ENCODE measurements around the gene GRIFIN. TPM values are rescaled to one million over a fixed set of nuclear protein-coding genes. Genes with fewer than 3 reads are reported as not detected.

GRIFIN gene
- total RNA-seq, 1 donor from 2014 or later = not detected

GRCh38 chr7:2476776-2477446 is 713 bp upstream of the GRIFIN start:
- H3K4me1 Mint-ChIP-seq (ENCODE audit: unreplicated experiment) = peaks cover 24% of the 10 kb centered on the region
- no peaks in the 10 kb centered on the region for H3K27me3 Mint-ChIP-seq (ENCODE audit: unreplicated experiment)
- no peaks in the 10 kb centered on the region for H3K9me3 Mint-ChIP-seq (ENCODE audit: unreplicated experiment)
- no peaks in the 10 kb centered on the region for H3K36me3 Mint-ChIP-seq (ENCODE audit: unreplicated experiment)
- no peak for DNase-seq (ENCODE audit: extremely low spot score, unreplicated experiment)
- no peak overlapping the region for H3K27ac Mint-ChIP-seq (ENCODE audit: unreplicated experiment)
- TF ChIP-seq CTCF (IDR thresholded peaks at IDR 0.05) = no peak
- no peak overlapping the region for H3K4me3 Mint-ChIP-seq (ENCODE audit: unreplicated experiment)

- DNase-seq (ENCODE audit: extremely low spot score, unreplicated experiment) = no peak
- no peak overlapping the region for H3K4me3 Mint-ChIP-seq (ENCODE audit: unreplicated experiment)
- peaks cover under 1% of the 10 kb centered on the region for H3K27me3 Mint-ChIP-seq (ENCODE audit: unreplicated experiment)
- TF ChIP-seq CTCF (IDR thresholded peaks at IDR 0.05) = no peak
- no peaks in the 10 kb centered on the region for H3K9me3 Mint-ChIP-seq (ENCODE audit: unreplicated experiment)
- H3K36me3 Mint-ChIP-seq (ENCODE audit: unreplicated experiment) = no peaks in the 10 kb centered on the region
- H3K4me1 Mint-ChIP-seq (ENCODE audit: unreplicated experiment) = peaks cover 28% of the 10 kb centered on the region
- H3K27ac Mint-ChIP-seq (ENCODE audit: unreplicated experiment) = no peak overlapping the region
Observed at GRCh38 chr7:2475678-2476015, 551 bp downstream of the GRIFIN start.

DNA sequence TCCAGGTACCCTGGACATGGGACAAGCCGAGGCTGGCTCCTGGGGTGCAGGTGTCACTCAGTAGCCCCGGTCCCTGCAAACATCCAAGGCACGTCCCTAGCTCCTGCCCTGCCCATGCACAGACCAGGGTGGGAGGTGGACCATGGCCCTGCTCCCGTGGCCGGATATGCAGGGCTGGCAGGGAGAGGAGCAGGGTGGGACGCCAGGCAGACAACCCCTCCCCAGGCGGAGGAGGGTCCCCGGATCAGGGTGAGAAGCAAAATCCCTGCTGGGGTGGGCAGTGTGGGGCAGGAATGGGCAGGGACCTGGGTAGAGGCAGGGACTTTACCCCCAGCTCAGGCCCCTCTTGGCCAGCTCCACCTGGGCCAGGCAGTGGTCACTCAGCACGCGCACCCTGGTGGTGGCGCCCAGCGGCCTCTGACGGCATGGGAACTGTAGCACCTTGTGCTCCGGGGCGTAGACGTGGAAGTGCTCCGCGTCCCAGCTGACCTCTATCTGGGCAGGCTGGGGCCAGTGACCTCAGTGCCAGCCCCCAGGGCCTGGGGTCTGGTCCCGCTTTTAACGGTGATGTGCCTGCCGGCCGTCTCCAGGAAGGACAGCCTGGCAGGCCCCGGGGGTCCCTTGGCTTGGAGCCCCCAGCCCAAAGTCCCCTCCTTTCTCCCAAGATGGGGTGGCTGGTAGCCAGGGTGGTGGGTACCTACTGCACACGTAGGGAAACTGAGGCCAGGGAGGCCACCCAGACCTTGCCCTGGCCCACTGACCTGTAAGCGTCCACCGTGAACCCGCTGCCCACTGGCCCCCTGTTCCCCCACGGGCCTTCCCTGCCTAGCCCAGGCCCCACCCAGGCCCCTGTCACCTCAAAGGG is 1.2 kb downstream of the GRIFIN start:
- no peaks in the 10 kb centered on the region for H3K36me3 Mint-ChIP-seq (ENCODE audit: unreplicated experiment)
- no peak for TF ChIP-seq CTCF (IDR thresholded peaks at IDR 0.05)
- no peak overlapping the region for H3K27ac Mint-ChIP-seq (ENCODE audit: unreplicated experiment)
- DNase-seq (ENCODE audit: extremely low spot score, unreplicated experiment) = no peak
- no peaks in the 10 kb centered on the region for H3K9me3 Mint-ChIP-seq (ENCODE audit: unreplicated experiment)
- peaks cover 5% of the 10 kb centered on the region for H3K27me3 Mint-ChIP-seq (ENCODE audit: unreplicated experiment)
- H3K4me3 Mint-ChIP-seq (ENCODE audit: unreplicated experiment) = no peak overlapping the region
- peaks cover 29% of the 10 kb centered on the region for H3K4me1 Mint-ChIP-seq (ENCODE audit: unreplicated experiment)

DNA sequence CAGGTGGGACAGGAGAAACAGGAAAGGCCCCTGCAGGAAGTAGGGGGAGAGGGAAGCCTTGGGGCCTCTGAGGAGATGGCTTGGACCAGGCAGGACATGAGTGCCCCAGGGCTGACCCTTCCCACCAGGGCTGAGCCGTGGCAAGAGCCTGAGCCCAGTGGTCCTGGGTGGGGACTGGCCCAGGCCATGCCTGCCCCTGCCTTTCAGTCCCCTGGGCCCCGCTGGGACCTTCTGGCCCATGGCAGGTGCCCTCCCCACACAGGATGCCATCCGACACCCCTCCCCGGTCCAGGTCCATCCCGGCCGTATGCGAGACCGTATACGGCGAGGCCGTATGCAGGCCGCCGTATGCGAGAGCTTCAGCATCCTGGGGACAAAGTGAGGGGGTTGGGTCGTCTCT is 2.0 kb downstream of the GRIFIN start:
- Mint-ChIP-seq H3K36me3 (ENCODE audit: unreplicated experiment) (no peaks in the 10 kb centered on the region), H3K4me1 (ENCODE audit: unreplicated experiment) (peaks cover 24% of the 10 kb centered on the region), H3K27me3 (ENCODE audit: unreplicated experiment) (peaks cover 8% of the 10 kb centered on the region), H3K27ac (ENCODE audit: unreplicated experiment) (no peak overlapping the region), H3K9me3 (ENCODE audit: unreplicated experiment) (no peaks in the 10 kb centered on the region), H3K4me3 (ENCODE audit: unreplicated experiment) (no peak overlapping the region)
- DNase-seq (ENCODE audit: extremely low spot score, unreplicated experiment) = no peak
- TF ChIP-seq CTCF (IDR thresholded peaks at IDR 0.05) = no peak

DNA sequence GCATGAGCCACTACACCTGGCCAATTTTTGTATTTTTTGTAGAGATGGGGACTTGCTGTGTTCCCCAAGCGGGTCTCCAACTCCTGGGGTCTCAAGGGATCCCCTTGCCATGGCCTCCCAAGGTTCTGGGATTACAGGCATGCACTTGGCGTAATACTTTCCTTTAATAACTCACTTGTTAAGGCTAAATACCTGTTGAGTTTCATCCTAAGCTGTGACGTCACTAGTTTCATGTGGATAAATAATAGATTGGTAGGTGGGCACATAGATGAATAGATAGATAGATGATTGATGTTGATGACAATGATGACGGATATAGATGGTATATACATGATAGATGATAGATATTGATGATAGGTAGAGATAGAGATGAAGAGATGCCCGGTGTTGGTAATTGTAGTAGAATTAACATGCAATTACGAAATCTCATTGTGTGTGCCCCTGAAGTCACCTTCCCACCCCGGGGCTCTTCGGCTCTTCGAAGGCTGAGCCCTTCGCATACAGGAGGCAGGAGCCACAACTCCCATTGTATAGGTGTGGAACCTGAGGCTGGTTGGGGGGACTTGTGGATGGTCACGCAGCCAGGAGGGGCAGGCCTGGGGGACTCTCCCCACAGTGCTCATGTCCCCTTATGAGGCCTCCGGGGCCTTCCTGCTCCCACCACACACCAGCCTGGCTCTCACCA is 2.6 kb downstream of the GRIFIN start:
- H3K27me3 Mint-ChIP-seq (ENCODE audit: unreplicated experiment) = peaks cover 10% of the 10 kb centered on the region
- no peaks in the 10 kb centered on the region for H3K36me3 Mint-ChIP-seq (ENCODE audit: unreplicated experiment)
- H3K4me3 Mint-ChIP-seq (ENCODE audit: unreplicated experiment) = no peak overlapping the region
- DNase-seq (ENCODE audit: extremely low spot score, unreplicated experiment) = no peak
- no peak overlapping the region for H3K27ac Mint-ChIP-seq (ENCODE audit: unreplicated experiment)
- no peaks in the 10 kb centered on the region for H3K9me3 Mint-ChIP-seq (ENCODE audit: unreplicated experiment)
- H3K4me1 Mint-ChIP-seq (ENCODE audit: unreplicated experiment) = peaks cover 20% of the 10 kb centered on the region
- no peak for TF ChIP-seq CTCF (IDR thresholded peaks at IDR 0.05)

Data from osteocyte (in vitro differentiated cells).